Left renal cortex interstitium (tissue), 4 donors: ENCODE results near the gene CFAP53. TPM values are rescaled to one million over a fixed set of nuclear protein-coding genes. Genes with fewer than 3 reads are reported as not detected.

Source experiments
- DNase-seq, 4 donors: peaks; one replicate each; pipeline ENCODE4 v3.0.0-alpha.2; 2013; ENCODE audit warnings: low read depth in 4 of 4, low spot score in 2 of 4, missing footprints in 1 of 4
- polyA plus RNA-seq, 4 donors: library from polyadenylated mRNA; unstranded; fragments of 120-200 nt; gene quantifications; one replicate each; pipeline ENCODE4 v1.2.1, GENCODE V29; 2013; ENCODE audit not compliant: insufficient read length in 4 of 4

Gene CFAP53
- polyA plus RNA-seq, 4 donors, result 3.3 to 4.6 (median 4.1) TPM

DNA sequence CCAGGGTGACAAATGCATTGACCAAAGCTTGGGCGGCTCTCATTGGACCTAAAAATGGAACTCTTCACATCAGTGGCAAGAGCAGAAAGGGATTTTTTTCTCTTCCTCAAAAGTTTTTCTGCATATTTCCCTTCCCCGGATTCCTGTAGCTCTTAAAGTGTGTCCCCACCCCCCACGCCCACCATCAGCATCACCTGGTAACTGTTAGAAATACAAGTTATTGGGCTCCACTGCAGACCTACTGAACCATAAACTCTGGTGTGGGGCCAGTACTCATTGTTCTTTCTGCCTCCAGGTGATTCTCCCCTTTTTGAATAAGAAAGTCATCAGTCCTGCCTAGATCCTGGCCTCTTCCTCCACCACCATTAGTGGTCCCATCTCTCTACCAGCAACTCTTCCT lies 70.0 kb downstream of the CFAP53 start:
- no peak for DNase-seq

GRCh38 chr18:50195689-50196088 lies 70.6 kb downstream of the CFAP53 start:
- DNase-seq, result no peak

DNA sequence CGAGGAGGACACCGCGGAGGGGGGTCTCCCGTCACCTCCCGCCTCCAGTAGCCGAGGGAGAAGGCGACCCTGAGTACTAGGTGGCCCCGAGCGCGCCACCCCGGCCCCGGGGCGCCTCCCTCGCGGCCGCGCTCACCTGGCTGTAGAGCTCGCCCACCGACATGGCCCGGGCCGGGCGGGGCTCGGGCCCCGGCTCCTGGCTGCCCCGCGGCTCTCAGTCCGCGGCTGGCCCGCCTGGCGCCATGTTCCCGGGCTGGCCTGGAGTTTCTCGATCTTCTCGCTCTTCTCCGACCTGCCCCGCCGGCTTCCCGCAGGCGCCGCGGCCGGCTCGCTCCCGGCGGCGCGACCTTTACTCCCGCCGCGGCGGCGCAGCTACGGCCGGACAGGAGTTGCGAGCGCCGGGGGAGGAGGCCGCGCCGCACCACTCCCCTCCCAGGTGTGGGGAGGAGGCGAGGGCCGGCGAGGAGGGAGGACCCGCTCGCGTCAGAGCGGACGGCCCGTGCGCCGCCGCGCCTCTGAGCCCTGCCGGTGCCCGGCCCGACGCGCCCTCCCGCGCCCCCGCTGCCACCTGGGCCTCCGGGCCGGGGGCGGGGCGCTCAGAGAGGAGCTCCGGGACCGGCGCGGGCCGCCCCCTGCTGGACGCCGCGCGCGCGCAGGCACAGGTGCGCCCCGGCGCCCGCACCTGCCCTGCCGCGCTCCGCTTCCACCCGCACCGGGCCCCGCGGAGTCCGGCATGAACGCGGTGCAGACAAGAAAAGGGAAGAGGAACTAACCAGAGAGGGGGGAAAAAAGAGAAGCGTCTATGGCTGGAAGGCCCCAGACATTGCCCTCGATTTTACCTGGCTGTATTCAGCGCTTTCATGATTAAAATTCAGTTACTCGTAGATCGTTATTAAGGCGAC lies 71.4 kb downstream of the CFAP53 start, which contains the start of gene MYO5B:
MYO5B (minus strand) TSS at position 517 of the 902 bp plus-strand sequence; CDS start at position 163, 354 bp downstream.
- peak in 1 of 4 donors; percentile 49 for DNase-seq

- DNase-seq, result no peak
Observed at GRCh38 chr18:50193796-50194630, 72.3 kb downstream of the CFAP53 start.

DNA sequence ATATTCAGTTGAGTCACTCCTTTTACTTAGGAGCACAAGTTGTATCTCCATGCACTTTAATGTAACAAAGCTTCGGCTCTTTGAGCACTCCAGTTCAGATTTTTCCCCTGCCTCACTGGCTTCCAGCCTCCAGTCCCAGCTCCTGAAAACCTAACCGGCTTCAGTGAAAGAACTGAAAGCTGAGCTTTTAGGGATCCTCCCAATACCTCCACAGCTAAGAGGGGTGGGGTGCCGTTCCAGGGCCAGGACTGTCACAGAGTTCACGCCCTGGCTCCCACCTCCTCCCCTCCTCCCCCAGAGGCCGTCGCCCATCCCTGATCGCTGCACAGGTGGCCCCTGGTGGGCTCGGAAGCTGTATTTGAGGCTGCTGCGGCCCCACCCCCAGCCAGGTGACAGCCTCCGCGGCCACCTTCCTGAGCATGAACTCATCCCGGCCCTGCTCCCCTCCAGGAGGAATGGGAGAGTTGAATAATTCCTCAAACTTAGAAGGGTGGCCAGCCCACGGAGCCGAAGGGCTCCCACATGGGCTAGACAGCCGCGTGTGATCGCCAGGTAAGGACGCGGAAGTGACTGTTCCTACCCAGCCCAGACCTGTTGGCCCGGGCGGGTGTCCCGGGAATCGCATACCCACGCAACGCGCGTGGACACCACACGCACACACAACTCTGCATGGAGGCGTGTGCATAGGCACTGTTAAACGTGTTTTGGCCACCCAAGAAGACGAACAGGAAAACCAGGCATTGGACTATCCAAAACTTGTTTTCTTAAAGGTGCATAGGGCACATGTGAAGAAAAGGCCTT lies 73.1 kb downstream of the CFAP53 start:
- DNase-seq, result no peak

- DNase-seq, result no peak
Observed at GRCh38 chr18:50190926-50191325, 75.4 kb downstream of the CFAP53 start.

DNA sequence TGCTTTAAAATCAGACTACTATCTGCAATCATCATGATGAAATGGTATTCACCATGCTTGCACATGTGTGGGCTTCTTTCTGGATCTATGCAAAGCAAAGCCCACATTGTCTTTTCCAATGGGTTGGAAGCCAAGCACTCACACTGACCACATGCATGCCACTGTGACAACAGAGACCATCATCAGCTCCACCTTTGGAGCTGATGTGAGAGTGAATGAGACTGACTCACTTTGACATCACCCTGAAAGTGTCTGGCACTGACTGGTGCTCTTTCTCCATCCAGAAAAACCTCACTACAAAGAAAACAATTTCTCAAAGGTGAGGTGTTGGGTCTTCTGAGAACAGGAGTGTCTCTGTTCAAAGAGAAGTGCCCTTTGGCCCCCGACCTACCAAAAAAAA lies 76.1 kb downstream of the CFAP53 start:
- DNase-seq, result no peak

- no peak for DNase-seq
Observed at GRCh38 chr18:50189160-50189559, 77.1 kb downstream of the CFAP53 start.

DNA sequence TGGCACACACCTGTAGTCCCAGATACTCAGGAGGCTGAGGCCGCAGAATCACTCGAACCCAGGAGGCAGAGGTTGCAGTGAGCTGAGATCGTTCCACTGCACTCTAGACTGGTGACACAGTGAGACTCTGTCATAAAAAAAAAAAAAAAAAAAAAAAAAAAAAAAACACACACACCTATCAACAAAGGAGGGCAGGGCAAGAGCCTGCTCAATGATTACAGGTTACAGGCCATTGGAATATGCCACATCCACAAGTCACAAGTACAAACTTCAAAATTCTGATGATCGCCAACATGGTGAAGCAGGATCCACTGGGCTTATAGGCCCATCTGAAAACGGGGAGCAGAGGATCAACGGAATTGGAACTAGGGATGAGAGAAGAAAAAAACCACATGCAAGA lies 77.6 kb downstream of the CFAP53 start:
- no peak for DNase-seq

DNA sequence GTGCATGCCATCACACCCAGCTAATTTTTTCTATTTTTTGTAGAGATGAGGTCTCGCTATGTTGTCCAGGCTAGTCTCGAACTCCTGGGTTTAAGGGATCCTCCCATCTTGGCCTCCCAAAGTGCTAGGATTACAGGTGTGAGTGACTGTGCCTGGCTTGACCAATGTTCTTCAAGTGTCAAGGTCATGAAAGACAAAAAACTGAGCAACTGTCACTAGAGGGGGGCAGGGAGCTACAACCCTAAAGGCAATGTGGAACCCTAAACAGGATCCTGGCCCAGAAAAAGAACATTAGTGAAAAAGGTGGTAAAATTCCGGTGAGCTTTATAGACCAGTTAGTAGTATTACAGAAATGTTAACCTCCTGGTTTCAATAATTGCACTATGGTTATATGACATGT lies 78.6 kb downstream of the CFAP53 start:
- DNase-seq, result no peak

GRCh38 chr18:50186385-50186784 lies 79.9 kb downstream of the CFAP53 start:
- no peak for DNase-seq

GRCh38 chr18:50183556-50183955 lies 82.7 kb downstream of the CFAP53 start:
- DNase-seq, result no peak

- no peak for DNase-seq
Observed at GRCh38 chr18:50182511-50182910, 83.8 kb downstream of the CFAP53 start.

- no peak for DNase-seq
Observed at GRCh38 chr18:50181590-50181989, 84.7 kb downstream of the CFAP53 start.

DNA sequence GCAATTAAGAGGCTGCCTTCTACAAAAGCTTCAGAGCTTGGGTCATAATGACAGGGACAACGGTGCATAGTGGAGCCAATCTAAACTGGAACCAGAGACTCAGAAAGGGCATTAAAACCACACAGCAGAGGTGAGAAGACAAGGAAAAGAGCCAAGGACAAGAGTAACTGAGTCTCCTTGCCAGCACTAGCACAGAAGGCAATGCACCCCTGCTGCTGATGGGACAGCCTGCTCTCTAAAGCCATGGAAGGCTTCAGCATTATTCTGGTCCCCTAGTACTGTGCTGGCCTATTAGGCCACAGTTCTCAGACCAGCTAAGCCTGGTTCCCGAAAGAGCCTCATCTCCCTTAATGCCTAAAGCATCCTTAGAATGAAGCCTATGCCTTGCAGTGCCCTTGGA lies 86.8 kb downstream of the CFAP53 start:
- no peak for DNase-seq

- DNase-seq, result no peak
Observed at GRCh38 chr18:50177294-50177992, 88.9 kb downstream of the CFAP53 start.
